ENCODE measurements around the gene MFRP. TPM values are rescaled to one million over a fixed set of nuclear protein-coding genes. Genes with fewer than 3 reads are reported as not detected.
A peak's percentile ranks its signal among the peaks of the same experiment; 100 is the strongest.

MFRP gene
- total RNA-seq, 1 experiment from 2014 or later, result not detected

DNA sequence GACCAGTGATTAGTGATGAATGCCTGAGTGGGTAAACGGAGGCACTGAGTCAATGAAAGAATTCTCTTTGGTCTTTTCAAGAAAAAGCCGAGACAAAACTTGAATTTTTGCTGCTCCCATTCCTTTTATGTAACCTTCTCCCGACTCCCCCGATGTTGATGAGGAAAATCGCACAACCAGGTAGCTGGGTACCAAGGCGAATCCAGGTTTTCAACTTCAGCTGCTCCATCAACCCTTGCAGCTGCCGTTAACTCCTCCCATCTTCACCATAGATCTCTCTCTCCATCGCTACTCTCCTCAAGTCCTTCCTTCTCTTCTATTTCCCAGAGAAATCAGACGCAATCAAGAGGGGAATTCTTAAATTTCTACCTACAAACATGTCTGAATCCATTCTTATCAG is 35.6 kb upstream of the MFRP start:
- Mint-ChIP-seq H3K36me3 (no peaks in the 10 kb centered on the region), H3K9me3 (no peaks in the 10 kb centered on the region), H3K27ac (no peak overlapping the region), H3K4me1 (peaks cover 35% of the 10 kb centered on the region), H3K27me3 (ENCODE audit: low read depth) (peaks cover 20% of the 10 kb centered on the region), H3K4me3 (no peak overlapping the region)
- ATAC-seq, result no peak
- ChIA-PET POLR2A (no interaction called here), CTCF (interaction anchor here (0.9 to 12.9 kb wide), 9 partner anchors 13 to 229 kb away, joined by 3 to 262 read pairs (median 10); partner anchors contain the start of genes C1QTNF5, MFRP and THY1)
- DNase-seq (ENCODE audit: low spot score), result no peak
- TF ChIP-seq, protein P1, sequence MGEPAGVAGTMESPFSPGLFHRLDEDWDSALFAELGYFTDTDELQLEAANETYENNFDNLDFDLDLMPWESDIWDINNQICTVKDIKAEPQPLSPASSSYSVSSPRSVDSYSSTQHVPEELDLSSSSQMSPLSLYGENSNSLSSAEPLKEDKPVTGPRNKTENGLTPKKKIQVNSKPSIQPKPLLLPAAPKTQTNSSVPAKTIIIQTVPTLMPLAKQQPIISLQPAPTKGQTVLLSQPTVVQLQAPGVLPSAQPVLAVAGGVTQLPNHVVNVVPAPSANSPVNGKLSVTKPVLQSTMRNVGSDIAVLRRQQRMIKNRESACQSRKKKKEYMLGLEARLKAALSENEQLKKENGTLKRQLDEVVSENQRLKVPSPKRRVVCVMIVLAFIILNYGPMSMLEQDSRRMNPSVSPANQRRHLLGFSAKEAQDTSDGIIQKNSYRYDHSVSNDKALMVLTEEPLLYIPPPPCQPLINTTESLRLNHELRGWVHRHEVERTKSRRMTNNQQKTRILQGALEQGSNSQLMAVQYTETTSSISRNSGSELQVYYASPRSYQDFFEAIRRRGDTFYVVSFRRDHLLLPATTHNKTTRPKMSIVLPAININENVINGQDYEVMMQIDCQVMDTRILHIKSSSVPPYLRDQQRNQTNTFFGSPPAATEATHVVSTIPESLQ (CRISPR knock-in tag; IDR thresholded peaks at IDR 0.05), result no peak
- TF ChIP-seq, protein P2, sequence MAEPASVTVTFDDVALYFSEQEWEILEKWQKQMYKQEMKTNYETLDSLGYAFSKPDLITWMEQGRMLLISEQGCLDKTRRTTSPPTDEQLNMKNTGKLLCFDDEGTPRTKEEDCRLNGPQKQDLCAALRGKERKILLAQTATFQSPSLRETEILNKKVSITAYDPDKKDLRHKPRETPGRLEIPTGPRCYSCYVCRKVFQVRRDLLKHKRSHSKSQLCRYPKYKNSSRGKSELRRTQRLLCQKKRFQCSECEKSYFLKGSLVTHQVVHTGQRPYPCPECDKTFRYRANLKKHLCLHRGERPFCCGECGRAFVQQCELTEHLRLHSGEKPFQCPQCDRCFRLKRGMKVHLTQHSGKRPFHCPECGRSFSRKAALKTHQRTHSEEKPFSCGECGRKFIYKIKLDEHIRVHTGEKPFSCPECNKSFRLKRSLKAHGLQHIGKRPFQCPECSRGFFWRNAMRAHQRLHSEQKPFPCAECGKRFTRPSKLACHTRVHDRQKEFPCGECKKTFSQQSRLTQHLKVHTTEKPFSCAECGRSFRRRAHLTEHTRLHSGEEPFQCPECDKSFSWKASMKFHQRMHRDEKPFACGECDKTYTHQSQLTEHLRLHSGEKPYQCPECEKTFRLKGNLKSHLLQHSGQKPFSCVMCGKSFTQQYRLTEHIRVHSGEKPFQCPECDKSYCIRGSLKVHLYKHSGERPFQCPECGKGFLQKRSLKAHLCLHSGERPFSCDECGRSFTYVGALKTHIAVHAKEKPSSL (CRISPR knock-in tag; conservative IDR thresholded peaks at IDR 0.05), result no peak
- TF ChIP-seq, protein P3, sequence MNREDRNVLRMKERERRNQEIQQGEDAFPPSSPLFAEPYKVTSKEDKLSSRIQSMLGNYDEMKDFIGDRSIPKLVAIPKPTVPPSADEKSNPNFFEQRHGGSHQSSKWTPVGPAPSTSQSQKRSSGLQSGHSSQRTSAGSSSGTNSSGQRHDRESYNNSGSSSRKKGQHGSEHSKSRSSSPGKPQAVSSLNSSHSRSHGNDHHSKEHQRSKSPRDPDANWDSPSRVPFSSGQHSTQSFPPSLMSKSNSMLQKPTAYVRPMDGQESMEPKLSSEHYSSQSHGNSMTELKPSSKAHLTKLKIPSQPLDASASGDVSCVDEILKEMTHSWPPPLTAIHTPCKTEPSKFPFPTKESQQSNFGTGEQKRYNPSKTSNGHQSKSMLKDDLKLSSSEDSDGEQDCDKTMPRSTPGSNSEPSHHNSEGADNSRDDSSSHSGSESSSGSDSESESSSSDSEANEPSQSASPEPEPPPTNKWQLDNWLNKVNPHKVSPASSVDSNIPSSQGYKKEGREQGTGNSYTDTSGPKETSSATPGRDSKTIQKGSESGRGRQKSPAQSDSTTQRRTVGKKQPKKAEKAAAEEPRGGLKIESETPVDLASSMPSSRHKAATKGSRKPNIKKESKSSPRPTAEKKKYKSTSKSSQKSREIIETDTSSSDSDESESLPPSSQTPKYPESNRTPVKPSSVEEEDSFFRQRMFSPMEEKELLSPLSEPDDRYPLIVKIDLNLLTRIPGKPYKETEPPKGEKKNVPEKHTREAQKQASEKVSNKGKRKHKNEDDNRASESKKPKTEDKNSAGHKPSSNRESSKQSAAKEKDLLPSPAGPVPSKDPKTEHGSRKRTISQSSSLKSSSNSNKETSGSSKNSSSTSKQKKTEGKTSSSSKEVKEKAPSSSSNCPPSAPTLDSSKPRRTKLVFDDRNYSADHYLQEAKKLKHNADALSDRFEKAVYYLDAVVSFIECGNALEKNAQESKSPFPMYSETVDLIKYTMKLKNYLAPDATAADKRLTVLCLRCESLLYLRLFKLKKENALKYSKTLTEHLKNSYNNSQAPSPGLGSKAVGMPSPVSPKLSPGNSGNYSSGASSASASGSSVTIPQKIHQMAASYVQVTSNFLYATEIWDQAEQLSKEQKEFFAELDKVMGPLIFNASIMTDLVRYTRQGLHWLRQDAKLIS (CRISPR knock-in tag; IDR thresholded peaks at IDR 0.05; ENCODE audit: borderline replicate concordance), result no peak
- no peak for TF ChIP-seq ZNF138 (CRISPR knock-in tag; conservative IDR thresholded peaks at IDR 0.05)
- TF ChIP-seq, protein P4, sequence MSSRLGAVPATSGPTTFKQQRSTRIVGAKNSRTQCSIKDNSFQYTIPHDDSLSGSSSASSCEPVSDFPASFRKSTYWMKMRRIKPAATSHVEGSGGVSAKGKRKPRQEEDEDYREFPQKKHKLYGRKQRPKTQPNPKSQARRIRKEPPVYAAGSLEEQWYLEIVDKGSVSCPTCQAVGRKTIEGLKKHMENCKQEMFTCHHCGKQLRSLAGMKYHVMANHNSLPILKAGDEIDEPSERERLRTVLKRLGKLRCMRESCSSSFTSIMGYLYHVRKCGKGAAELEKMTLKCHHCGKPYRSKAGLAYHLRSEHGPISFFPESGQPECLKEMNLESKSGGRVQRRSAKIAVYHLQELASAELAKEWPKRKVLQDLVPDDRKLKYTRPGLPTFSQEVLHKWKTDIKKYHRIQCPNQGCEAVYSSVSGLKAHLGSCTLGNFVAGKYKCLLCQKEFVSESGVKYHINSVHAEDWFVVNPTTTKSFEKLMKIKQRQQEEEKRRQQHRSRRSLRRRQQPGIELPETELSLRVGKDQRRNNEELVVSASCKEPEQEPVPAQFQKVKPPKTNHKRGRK (CRISPR knock-in tag; IDR thresholded peaks at IDR 0.05; ENCODE audit: borderline replicate concordance), result no peak
- TF ChIP-seq, protein P5, sequence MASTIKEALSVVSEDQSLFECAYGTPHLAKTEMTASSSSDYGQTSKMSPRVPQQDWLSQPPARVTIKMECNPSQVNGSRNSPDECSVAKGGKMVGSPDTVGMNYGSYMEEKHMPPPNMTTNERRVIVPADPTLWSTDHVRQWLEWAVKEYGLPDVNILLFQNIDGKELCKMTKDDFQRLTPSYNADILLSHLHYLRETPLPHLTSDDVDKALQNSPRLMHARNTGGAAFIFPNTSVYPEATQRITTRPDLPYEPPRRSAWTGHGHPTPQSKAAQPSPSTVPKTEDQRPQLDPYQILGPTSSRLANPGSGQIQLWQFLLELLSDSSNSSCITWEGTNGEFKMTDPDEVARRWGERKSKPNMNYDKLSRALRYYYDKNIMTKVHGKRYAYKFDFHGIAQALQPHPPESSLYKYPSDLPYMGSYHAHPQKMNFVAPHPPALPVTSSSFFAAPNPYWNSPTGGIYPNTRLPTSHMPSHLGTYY (CRISPR knock-in tag; IDR thresholded peaks at IDR 0.05), result no peak

DNA sequence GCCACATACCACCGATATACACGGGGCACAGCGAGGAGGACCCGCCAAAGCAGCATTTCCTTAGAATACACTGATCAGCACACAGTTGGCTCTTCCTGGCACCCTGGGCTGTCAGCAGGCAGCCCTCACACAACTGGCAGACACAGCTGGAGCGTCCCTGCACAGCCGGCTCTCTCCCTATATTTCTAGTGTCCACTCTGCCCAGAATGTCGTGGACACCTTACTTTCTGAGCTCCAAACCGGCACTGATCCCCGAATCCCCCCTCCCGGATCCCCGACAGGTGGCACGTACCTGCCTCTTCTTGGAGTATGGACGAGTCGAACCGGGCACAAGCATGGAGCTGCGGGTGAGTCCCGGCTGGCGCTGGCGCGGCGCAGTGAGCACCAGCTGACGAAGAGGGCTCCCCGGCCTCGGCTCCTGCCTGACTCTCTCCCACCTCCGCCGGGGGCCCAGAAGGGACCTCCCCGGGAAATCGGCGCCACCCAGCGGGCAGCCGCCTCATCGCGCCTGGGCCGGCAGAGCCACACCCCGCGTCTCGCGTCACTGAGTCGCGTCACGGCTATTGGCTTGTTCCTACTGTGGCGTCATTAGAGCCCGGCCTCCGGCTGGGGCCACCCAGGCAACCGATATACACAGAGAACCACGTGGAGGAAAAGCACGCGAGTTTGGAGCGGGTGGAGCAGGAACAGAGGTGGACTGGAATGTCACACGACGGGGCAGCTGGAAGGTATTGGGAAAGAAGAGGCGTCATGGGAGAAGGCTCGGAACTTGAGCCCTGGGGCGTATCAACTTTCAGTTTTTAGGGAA is 34.9 kb upstream of the MFRP start, which contains the start of gene USP2:
TSS of gene USP2 (minus strand) at position 510 of the 808 bp plus-strand sequence. CDS start 8,210 bp downstream, outside the sequence.
- ChIA-PET CTCF (interaction anchor here (0.6 to 12.9 kb wide), 29 partner anchors 8 to 922 kb away, joined by 3 to 262 read pairs (median 4); partner anchors contain the start of genes C1QTNF5, HINFP, MFRP and RNF26), POLR2A (interaction anchor here (0.6 to 1.5 kb wide), 5 partner anchors 20 to 35 kb away, joined by 3 to 5 read pairs (median 4); no protein-coding TSS in a partner anchor)
- ATAC-seq (peak; percentile 83), DNase-seq (ENCODE audit: low spot score) (peak; percentile 98)
- Mint-ChIP-seq H3K36me3 (no peaks in the 10 kb centered on the region), H3K4me1 (peaks cover 40% of the 10 kb centered on the region), H3K9me3 (no peaks in the 10 kb centered on the region), H3K4me3 (no peak within 1 kb of the TSS), H3K27ac (peak within 1 kb of the TSS; percentile 12; the same call in 1 of the 2 replicates), H3K27me3 (ENCODE audit: low read depth) (peaks cover 20% of the 10 kb centered on the region)
- TF ChIP-seq CREM (CRISPR knock-in tag; IDR thresholded peaks at IDR 0.05) (peak; percentile 77; the same call in 1 of the 2 replicates), GABPB1 (CRISPR knock-in tag; IDR thresholded peaks at IDR 0.05) (peak; percentile 46; the same call in 1 of the 2 replicates), KAT7 (CRISPR knock-in tag; IDR thresholded peaks at IDR 0.05; ENCODE audit: borderline replicate concordance) (no peak), NFATC4 (CRISPR knock-in tag; IDR thresholded peaks at IDR 0.05) (no peak), ETV6 (CRISPR knock-in tag; IDR thresholded peaks at IDR 0.05) (no peak), FOXK1 (CRISPR knock-in tag; IDR thresholded peaks at IDR 0.05) (peak; percentile 98)
- TF ChIP-seq, protein P6, sequence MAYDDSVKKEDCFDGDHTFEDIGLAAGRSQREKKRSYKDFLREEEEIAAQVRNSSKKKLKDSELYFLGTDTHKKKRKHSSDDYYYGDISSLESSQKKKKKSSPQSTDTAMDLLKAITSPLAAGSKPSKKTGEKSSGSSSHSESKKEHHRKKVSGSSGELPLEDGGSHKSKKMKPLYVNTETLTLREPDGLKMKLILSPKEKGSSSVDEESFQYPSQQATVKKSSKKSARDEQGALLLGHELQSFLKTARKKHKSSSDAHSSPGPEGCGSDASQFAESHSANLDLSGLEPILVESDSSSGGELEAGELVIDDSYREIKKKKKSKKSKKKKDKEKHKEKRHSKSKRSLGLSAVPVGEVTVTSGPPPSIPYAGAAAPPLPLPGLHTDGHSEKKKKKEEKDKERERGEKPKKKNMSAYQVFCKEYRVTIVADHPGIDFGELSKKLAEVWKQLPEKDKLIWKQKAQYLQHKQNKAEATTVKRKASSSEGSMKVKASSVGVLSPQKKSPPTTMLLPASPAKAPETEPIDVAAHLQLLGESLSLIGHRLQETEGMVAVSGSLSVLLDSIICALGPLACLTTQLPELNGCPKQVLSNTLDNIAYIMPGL (CRISPR knock-in tag; IDR thresholded peaks at IDR 0.05), result peak; percentile 95
- TF ChIP-seq, protein P7, sequence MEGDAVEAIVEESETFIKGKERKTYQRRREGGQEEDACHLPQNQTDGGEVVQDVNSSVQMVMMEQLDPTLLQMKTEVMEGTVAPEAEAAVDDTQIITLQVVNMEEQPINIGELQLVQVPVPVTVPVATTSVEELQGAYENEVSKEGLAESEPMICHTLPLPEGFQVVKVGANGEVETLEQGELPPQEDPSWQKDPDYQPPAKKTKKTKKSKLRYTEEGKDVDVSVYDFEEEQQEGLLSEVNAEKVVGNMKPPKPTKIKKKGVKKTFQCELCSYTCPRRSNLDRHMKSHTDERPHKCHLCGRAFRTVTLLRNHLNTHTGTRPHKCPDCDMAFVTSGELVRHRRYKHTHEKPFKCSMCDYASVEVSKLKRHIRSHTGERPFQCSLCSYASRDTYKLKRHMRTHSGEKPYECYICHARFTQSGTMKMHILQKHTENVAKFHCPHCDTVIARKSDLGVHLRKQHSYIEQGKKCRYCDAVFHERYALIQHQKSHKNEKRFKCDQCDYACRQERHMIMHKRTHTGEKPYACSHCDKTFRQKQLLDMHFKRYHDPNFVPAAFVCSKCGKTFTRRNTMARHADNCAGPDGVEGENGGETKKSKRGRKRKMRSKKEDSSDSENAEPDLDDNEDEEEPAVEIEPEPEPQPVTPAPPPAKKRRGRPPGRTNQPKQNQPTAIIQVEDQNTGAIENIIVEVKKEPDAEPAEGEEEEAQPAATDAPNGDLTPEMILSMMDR (IDR thresholded peaks at IDR 0.05), result peak; percentile 24; the same call in 1 of the 2 replicates
- TF ChIP-seq, protein P8, sequence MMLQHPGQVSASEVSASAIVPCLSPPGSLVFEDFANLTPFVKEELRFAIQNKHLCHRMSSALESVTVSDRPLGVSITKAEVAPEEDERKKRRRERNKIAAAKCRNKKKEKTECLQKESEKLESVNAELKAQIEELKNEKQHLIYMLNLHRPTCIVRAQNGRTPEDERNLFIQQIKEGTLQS (CRISPR knock-in tag; conservative IDR thresholded peaks at IDR 0.05), result no peak
